ENCODE measurements around the gene LIPK.

The LIPK gene

GRCh38 chr10:88788924-88789323 is 82.9 kb downstream of the LIPK start:
- DNase-seq, result no peak

GRCh38 chr10:88791924-88792323 is 85.9 kb downstream of the LIPK start:
- no peak for DNase-seq

- DNase-seq, result peak; percentile 98
Observed at GRCh38 chr10:88792661-88793060, 86.6 kb downstream of the LIPK start.

- DNase-seq, result peak; percentile 43
Observed at GRCh38 chr10:88793712-88794299, 87.8 kb downstream of the LIPK start.

DNA sequence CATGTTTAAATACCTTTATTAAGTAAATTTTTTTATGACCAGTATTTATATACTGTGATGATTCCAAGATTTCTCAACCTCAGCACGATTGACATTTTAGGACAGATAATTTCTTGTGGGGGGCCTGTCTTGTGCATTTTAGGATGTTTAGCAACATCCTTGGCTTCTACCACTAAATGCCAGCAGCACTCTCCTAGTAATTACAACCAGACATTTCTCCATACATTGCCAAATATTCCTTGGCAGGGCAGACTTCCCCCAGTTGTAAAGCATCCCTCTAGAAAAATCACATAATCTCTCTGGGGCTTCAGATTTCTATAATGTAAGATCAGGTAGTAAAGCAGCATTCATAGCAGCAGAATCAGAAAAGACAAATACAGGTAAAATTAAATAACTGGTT is 88.7 kb downstream of the LIPK start:
- DNase-seq, result no peak

DNA sequence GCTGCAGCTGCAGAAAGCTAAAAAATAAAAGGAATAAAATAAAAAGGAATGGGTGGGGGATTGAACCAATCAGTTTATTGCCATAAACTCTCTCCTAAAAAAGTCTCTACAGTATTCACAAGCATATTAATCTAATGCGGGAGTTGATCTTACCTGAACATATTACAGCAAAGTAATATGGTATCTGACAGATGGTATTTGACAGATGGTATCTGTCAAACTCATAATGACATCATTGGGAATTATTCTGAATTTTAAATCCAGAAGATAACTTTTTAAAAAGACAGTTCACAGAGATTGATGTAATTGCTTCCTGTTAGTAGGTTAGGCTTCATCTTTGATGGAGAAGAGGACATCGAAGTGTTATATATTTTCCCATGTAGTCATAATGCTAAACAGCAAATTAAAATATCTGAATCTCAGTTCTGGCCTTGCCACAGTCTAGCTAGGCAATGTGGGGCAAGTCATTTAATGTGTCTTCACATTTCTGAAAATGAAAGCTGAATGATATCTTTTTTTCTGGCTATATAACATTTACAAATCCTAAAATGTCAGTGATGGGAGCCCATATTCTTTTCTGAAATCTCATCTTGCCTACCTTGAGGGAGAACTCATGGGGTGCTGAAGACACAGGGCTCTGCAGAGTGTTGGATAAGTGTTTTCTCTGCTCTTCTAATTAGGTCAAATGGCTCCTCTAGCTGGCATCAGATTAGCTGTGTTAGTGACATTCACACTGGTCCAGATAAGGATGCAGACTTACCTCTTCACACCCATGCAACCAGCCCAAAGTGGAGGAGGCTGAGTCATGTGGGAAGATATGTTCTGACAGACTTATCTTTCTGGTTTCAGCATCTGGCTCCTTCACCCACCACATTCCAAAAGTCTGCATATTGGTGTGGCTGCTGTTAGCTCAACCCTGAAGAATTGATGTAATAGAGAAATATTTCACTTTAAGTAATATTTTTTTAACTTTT is 94.4 kb downstream of the LIPK start:
- no peak for DNase-seq

All from MV-4-11 (cell line).